AG09309 (cell line): ENCODE results near the gene ENOX2.

ENCODE experiments used
- DNase-seq: peaks from one replicate; pipeline ENCODE4 v3.0.0-alpha.2; 2010; ENCODE audit warnings: low read depth
- H3K4me3 ChIP-seq: 2 replicates; pipeline ENCODE4 v1.5.1; 2011; ENCODE audit warnings: mild to moderate bottlenecking, low read depth, low read length, moderate library complexity; ENCODE audit not compliant: control insufficient read depth
- TF ChIP-seq, protein P1 (sequence below): IDR thresholded peaks from 2 replicates; pipeline ENCODE4 v1.5.1; 2011; ENCODE audit warnings: mild to moderate bottlenecking, low read depth, low read length, inconsistent platforms; ENCODE audit not compliant: insufficient read depth, control insufficient read depth; ENCODE audit errors: missing control alignments

Gene ENOX2

DNA sequence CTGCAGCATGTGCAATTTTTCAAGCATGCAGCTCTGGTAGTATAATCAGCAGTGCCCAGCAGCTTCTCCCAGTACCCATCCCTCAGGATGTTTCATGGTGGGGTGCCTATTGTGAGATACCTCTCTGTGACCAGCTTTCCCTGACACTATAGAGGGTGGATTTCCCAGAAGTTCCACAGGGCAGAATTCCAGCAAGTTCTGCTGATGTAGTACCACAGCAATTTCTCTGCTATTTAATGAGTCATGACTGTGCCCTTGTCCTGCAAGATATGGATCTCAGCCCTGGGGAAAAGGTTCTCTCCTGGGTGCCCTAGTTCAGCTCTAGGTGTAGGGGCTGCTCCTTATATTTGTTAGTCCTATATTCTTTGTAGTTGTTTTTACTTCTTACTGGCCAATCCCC lies 174.8 kb downstream of the ENOX2 start:
- DNase-seq, result no peak
- TF ChIP-seq, protein P1, sequence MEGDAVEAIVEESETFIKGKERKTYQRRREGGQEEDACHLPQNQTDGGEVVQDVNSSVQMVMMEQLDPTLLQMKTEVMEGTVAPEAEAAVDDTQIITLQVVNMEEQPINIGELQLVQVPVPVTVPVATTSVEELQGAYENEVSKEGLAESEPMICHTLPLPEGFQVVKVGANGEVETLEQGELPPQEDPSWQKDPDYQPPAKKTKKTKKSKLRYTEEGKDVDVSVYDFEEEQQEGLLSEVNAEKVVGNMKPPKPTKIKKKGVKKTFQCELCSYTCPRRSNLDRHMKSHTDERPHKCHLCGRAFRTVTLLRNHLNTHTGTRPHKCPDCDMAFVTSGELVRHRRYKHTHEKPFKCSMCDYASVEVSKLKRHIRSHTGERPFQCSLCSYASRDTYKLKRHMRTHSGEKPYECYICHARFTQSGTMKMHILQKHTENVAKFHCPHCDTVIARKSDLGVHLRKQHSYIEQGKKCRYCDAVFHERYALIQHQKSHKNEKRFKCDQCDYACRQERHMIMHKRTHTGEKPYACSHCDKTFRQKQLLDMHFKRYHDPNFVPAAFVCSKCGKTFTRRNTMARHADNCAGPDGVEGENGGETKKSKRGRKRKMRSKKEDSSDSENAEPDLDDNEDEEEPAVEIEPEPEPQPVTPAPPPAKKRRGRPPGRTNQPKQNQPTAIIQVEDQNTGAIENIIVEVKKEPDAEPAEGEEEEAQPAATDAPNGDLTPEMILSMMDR, result no peak
- no peak overlapping the region for H3K4me3 ChIP-seq

GRCh38 chrX:130726661-130727060 lies 176.3 kb downstream of the ENOX2 start:
- peak; percentile 58 for DNase-seq
- no peak overlapping the region for H3K4me3 ChIP-seq
- TF ChIP-seq, protein P1, result no peak

DNA sequence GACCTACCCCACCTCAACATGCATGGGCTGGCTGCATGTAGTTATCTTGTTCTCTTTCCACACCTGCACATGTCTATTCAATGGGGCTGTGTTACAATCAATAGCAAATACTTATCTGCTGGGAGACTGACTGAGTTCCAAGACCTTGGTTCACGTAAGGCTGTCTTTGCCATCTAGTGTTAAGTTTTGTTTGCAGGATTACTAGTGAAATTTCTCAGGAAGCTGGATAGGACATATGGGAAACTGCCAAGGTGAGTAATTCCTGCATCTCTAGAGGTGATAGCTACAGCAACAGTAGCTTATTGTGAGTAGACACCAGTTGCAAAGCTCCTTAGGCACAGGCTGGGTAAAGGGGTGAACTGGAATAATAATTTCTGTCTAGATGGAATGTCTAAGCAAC lies 177.5 kb downstream of the ENOX2 start:
- H3K4me3 ChIP-seq, result no peak overlapping the region
- TF ChIP-seq, protein P1, result no peak
- DNase-seq, result no peak

- TF ChIP-seq, protein P1, result no peak
- H3K4me3 ChIP-seq, result no peak overlapping the region
- DNase-seq, result no peak
These were observed 183.6 kb downstream of the ENOX2 start for GRCh38 chrX:130719413-130719812.

- TF ChIP-seq, protein P1, result no peak
- H3K4me3 ChIP-seq, result no peak overlapping the region
- DNase-seq, result no peak
These were observed 184.9 kb downstream of the ENOX2 start for GRCh38 chrX:130718137-130718536.

GRCh38 chrX:130716781-130717413 lies 186.1 kb downstream of the ENOX2 start:
- DNase-seq, result no peak
- H3K4me3 ChIP-seq, result no peak overlapping the region
- TF ChIP-seq, protein P1, result no peak

DNA sequence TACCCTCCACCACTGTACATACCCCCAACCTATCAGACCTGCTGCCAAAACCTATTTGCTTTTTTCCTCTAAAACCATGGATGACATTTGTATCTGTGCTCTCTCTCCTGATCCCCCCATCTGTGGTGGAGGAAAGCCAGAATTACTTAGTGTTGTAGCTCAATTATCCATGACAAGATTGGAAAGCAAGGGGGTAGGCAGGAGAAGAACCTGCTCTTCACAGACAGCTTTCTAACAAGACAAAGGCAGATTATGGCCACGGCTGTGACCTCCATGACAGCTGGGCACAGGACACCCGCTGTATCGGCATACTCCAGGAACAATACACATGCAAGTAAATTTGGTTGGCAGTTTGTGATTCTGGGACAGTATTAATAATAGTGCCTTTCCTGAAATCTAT lies 186.7 kb downstream of the ENOX2 start:
- TF ChIP-seq, protein P1, result no peak
- no peak overlapping the region for H3K4me3 ChIP-seq
- no peak for DNase-seq
